Spleen (tissue), 13 donors: Measurements from ENCODE around the gene ARR3. TPM values are rescaled to one million over a fixed set of nuclear protein-coding genes. Genes with fewer than 3 reads are reported as not detected.

ENCODE experiments used
- DNase-seq: peaks from one replicate; pipeline ENCODE4 v3.0.0-alpha.2; 2020
- H3K27ac ChIP-seq, 8 donors: fragments of 200-600 bp; sonication (generic) in 7 of 8; 1 replicate in 4 of 8; 2 replicates in 4 of 8; pipeline versions ENCODE4 v1.5.0 to v1.8.0; 2016 to 2021; ENCODE audit warnings: inconsistent platforms in 4 of 8, mild to moderate bottlenecking in 4 of 8, moderate library complexity in 1 of 8
- H3K27me3 ChIP-seq, 7 donors: fragments of 200-600 bp; sonication (generic) in 6 of 7; replicated peaks in 1 of 7; 1 replicate in 4 of 7; 2 replicates in 3 of 7; pipeline versions ENCODE4 v1.5.0 to v1.8.0; 2016 to 2021; ENCODE audit warnings: inconsistent platforms in 3 of 7, mild to moderate bottlenecking in 1 of 7
- H3K36me3 ChIP-seq, 6 donors: fragments of 200-600 bp; sonication (generic) in 5 of 6; 1 replicate in 4 of 6; 2 replicates in 2 of 6; pipeline versions ENCODE4 v1.5.0 to v1.8.0; 2016 to 2021; ENCODE audit warnings: inconsistent platforms in 2 of 6
- H3K4me1 ChIP-seq, 6 donors: fragments of 200-600 bp; sonication (generic) in 5 of 6; 1 replicate in 3 of 6; 2 replicates in 3 of 6; pipeline versions ENCODE4 v1.5.0 to v1.8.0; 2016 to 2021; ENCODE audit warnings: inconsistent platforms in 3 of 6
- H3K4me3 ChIP-seq, 8 donors: fragments of 200-600 bp; sonication (generic) in 7 of 8; 1 replicate in 4 of 8; 2 replicates in 4 of 8; pipeline versions ENCODE4 v1.5.0 to v1.8.0; 2016 to 2021; ENCODE audit warnings: inconsistent platforms in 4 of 8, mild to moderate bottlenecking in 4 of 8, moderate library complexity in 2 of 8
- H3K9me3 ChIP-seq, 8 donors: fragments of 200-600 bp; sonication (generic) in 7 of 8; 1 replicate in 4 of 8; 2 replicates in 4 of 8; pipeline versions ENCODE4 v1.5.0 to v1.8.0; 2016 to 2021; ENCODE audit warnings: inconsistent platforms in 4 of 8
- CTCF ChIP-seq, 11 experiments: fragments of 200-600 bp in 7 of 11; fragments of 450-650 bp in 4 of 11; sonication (generic) in 4 of 11; IDR thresholded peaks in 8 of 11; conservative IDR thresholded peaks in 3 of 11; 1 replicate in 7 of 11; 2 replicates in 4 of 11; pipeline versions ENCODE4 v1.4.0 to v1.8.0; 2016 to 2021; ENCODE audit warnings: antibody characterized with exemption in 11 of 11, inconsistent platforms in 4 of 11, mild to moderate bottlenecking in 1 of 11
- POLR2A ChIP-seq, 3 donors: fragments of 450-650 bp; IDR thresholded peaks; one replicate each; pipeline ENCODE4 v1.5.1; 2017; ENCODE audit warnings: antibody characterized with exemption in 3 of 3, mild to moderate bottlenecking in 1 of 3
- POLR2AphosphoS5 ChIP-seq, 3 donors: sonication (generic); formaldehyde crosslinking; IDR thresholded peaks; one replicate each; pipeline ENCODE4 v1.5.1; 2017; ENCODE audit warnings: antibody characterized with exemption in 3 of 3
- WGBS, 5 donors: extraction: QIAGEN DNeasy Blood & Tissue Kit in 3 of 5; methylation state at CpG; one replicate each; pipeline versions ENCODE4 v1.1.5 to v1.1.7; 2013 to 2018; 5-methylcytosine and 5-hydroxymethylcytosine counted together
- intact Hi-C: fragments of 100-400 bp; cut with DNase I; formaldehyde crosslinking; loops from one replicate; pipeline ENCODE4 v1.15.0; 2023; ENCODE audit warnings: low total_unique reads
- long read RNA-seq, 2 donors: transcript quantifications; one replicate each; lab custom pipeline, GENCODE V29; 2026
- polyA plus RNA-seq, 3 donors: library from polyadenylated mRNA; stranded (reverse); fragments of 200-250 nt; gene quantifications; one replicate each; pipeline ENCODE4 v1.2.1, GENCODE V29; 2013
- total RNA-seq, 7 donors: library from RNA; depleted of rRNA in 3 of 7; stranded (reverse); fragments of >200 nt in 3 of 7; fragmentation: NEBNext Ultra II Directional in 4 of 7; extraction: Animal tissue kit (Norgen Biotek cat#: 25700) in 4 of 7; gene quantifications; one replicate each; pipeline versions ENCODE4 v1.1.0 to v1.2.1, GENCODE V29; 2016 to 2021
- donor health status: healthy with polysubstance abuse.
- donor health status: DM: no; HTN: no; CAD: no; lungs with moderate emphysema.
- donor health status: DM: no; HTN: no; CAD: no.
- donor health status: Bipolar disorder and iron deficiency.
- donor health status: healthy.
- donor health status: DM: no; HTN: no; CAD: no.
- donor health status: DM: yes; HTN: yes; CAD: no.

ARR3 gene
- total RNA-seq (not detected), polyA plus RNA-seq (not detected)
- long read RNA-seq, donor 1, result 0 reads
- long read RNA-seq, donor 2, result 0 reads

GRCh38 chrX:70268034-70268433 is at the start of gene ARR3:
Gene ARR3 (plus strand): TSS chrX:70268334. CDS start chrX:70269386, 1,052 bp downstream.
- TF ChIP-seq CTCF (IDR thresholded peaks at IDR 0.05 in 8 of 11, conservative IDR thresholded peaks at IDR 0.05 in 3 of 11) (no peak), POLR2A (IDR thresholded peaks at IDR 0.05) (no peak), POLR2AphosphoS5 (IDR thresholded peaks at IDR 0.05) (no peak)
- intact Hi-C loops, result no loop called here
- H3K27ac ChIP-seq, result no peak within 1 kb of the TSS

GRCh38 chrX:70219938-70220764 is 48.0 kb upstream of the ARR3 start:
- intact Hi-C loops, result no loop called here
- 65 to 84% (median 80%) methylated on average over 5 of the region's 5 CpGs for WGBS, 5 donors
- Histone ChIP-seq H3K4me1 (no peaks in the 10 kb centered on the region), H3K27ac (peak overlapping the region in 1 of 8 donors; percentile 30), H3K27me3 (peaks cover 0 to 22% (median 0%) of the 10 kb centered on the region in 7 donors), H3K36me3 (no peaks in the 10 kb centered on the region), H3K4me3 (no peak overlapping the region), H3K9me3 (no peaks in the 10 kb centered on the region)
- TF ChIP-seq POLR2A (IDR thresholded peaks at IDR 0.05) (no peak), CTCF (IDR thresholded peaks at IDR 0.05 in 8 of 11, conservative IDR thresholded peaks at IDR 0.05 in 3 of 11) (no peak), POLR2AphosphoS5 (IDR thresholded peaks at IDR 0.05) (no peak)
- DNase-seq, result no peak

More at GRCh38 chrX:70268034-70268433, at the start of gene ARR3:
- no peaks in the 10 kb centered on the region for H3K4me1 ChIP-seq
- no peak within 1 kb of the TSS for H3K4me3 ChIP-seq
- no peak for DNase-seq
- no peaks in the 10 kb centered on the region for H3K27me3 ChIP-seq
- H3K36me3 ChIP-seq, result no peaks in the 10 kb centered on the region
- no peaks in the 10 kb centered on the region for H3K9me3 ChIP-seq

GRCh38 chrX:70226048-70226447 is 42.1 kb upstream of the ARR3 start:
- Histone ChIP-seq H3K27me3 (peaks cover 0 to 5% (median 0%) of the 10 kb centered on the region in 7 donors), H3K27ac (no peak overlapping the region), H3K9me3 (no peaks in the 10 kb centered on the region), H3K36me3 (no peaks in the 10 kb centered on the region), H3K4me1 (no peaks in the 10 kb centered on the region), H3K4me3 (no peak overlapping the region)
- no peak for TF ChIP-seq POLR2A (IDR thresholded peaks at IDR 0.05)
- no peak for TF ChIP-seq CTCF (IDR thresholded peaks at IDR 0.05 in 8 of 11, conservative IDR thresholded peaks at IDR 0.05 in 3 of 11)
- TF ChIP-seq POLR2AphosphoS5 (IDR thresholded peaks at IDR 0.05), result no peak
- intact Hi-C loops, result no loop called here
- DNase-seq, result no peak

- no peak overlapping the region for H3K4me3 ChIP-seq
- no peak for TF ChIP-seq POLR2AphosphoS5 (IDR thresholded peaks at IDR 0.05)
- TF ChIP-seq POLR2A (IDR thresholded peaks at IDR 0.05), result no peak
- no peak for TF ChIP-seq CTCF (IDR thresholded peaks at IDR 0.05 in 8 of 11, conservative IDR thresholded peaks at IDR 0.05 in 3 of 11)
- no peaks in the 10 kb centered on the region for H3K36me3 ChIP-seq
- H3K27ac ChIP-seq, result no peak overlapping the region
- peaks cover 0 to 5% (median 0%) of the 10 kb centered on the region in 7 donors for H3K27me3 ChIP-seq
- no peaks in the 10 kb centered on the region for H3K4me1 ChIP-seq
- intact Hi-C loops, result no loop called here
- 66 to 100% (median 82%) methylated on average over 2 of the region's 2 CpGs for WGBS, 5 donors
- H3K9me3 ChIP-seq, result no peaks in the 10 kb centered on the region
- DNase-seq, result no peak
These were observed 41.4 kb upstream of the ARR3 start for GRCh38 chrX:70226687-70227086.
